ENCODE results near the gene NELL1.

DNA sequence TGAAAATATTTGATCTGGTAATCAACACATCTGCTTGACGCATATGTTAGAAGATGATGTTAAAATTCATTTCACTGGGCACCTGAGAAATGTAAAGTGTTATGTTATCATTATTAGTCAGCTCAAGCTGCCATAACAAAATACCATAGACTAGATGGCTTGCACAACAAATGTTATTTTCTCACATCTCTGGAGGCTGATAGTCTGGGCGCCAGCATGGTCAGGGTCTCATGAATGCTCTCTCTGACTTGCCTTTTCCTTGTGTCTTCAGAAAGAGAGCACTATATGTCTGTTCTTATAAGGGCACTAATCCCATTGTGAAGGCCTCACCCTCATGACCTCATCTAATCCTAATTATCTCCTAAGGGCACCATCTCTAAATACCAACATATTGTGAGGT, 435.3 kb downstream of the NELL1 start:
- TF ChIP-seq POLR2A (IDR thresholded peaks at IDR 0.05) (no peak), CTCF (IDR thresholded peaks at IDR 0.05) (no peak)

All from prostate gland (tissue), 2 donors.